Activated T-helper 17 cell treated with anti-CD3 and anti-CD28 coated beads, Interleukin-2, amount 50 U/mL, for 72 hours (primary cell): ENCODE results near the gene FAM13A. TPM values are rescaled to one million over a fixed set of nuclear protein-coding genes. Genes with fewer than 3 reads are reported as not detected.

Experiments used
- ATAC-seq: fragments of 150-1000 bp; cut with Tn5 transposase; replicated peaks from 2 replicates; pipeline ENCODE4 v1.10.0; 2021; ENCODE audit warnings: mild to moderate bottlenecking, moderate library complexity
- H3K27ac Mint-ChIP-seq: one replicate; pipeline ENCODE4 v1.8.0; 2022; ENCODE audit warnings: mixed read lengths
- H3K27me3 Mint-ChIP-seq: one replicate; pipeline ENCODE4 v1.8.0; 2022; ENCODE audit warnings: mixed read lengths
- H3K36me3 Mint-ChIP-seq: one replicate; pipeline ENCODE4 v1.8.0; 2022; ENCODE audit warnings: low read depth, mild to moderate bottlenecking, mixed read lengths
- H3K4me1 Mint-ChIP-seq: one replicate; pipeline ENCODE4 v1.8.0; 2022; ENCODE audit warnings: mixed read lengths
- H3K4me3 Mint-ChIP-seq: one replicate; pipeline ENCODE4 v1.8.0; 2022; ENCODE audit warnings: mild to moderate bottlenecking, mixed read lengths
- H3K9me3 Mint-ChIP-seq: one replicate; pipeline ENCODE4 v1.8.0; 2022; ENCODE audit warnings: mixed read lengths
- total RNA-seq, 2 donors: library from RNA; stranded (reverse); gene quantifications; one replicate each; pipeline ENCODE4 v1.2.3, GENCODE V29; 2022

FAM13A gene
- total RNA-seq, 2 donors from 2014 or later: 6.7 to 91.4 TPM

GRCh38 chr4:88729146-88729760 is 327.7 kb downstream of the FAM13A start:
- no peaks in the 10 kb centered on the region for H3K27me3 Mint-ChIP-seq
- ATAC-seq: no peak
- H3K36me3 Mint-ChIP-seq: peaks cover 97% of the 10 kb centered on the region
- no peaks in the 10 kb centered on the region for H3K4me1 Mint-ChIP-seq
- no peak overlapping the region for H3K4me3 Mint-ChIP-seq
- peak overlapping the region; percentile 43 for H3K27ac Mint-ChIP-seq
- H3K9me3 Mint-ChIP-seq: no peaks in the 10 kb centered on the region

- Mint-ChIP-seq H3K27me3 (no peaks in the 10 kb centered on the region), H3K27ac (peak overlapping the region; percentile 65), H3K9me3 (no peaks in the 10 kb centered on the region), H3K4me3 (no peak overlapping the region), H3K36me3 (peaks cover 95% of the 10 kb centered on the region), H3K4me1 (no peaks in the 10 kb centered on the region)
- peak; percentile 24 for ATAC-seq
Observed at GRCh38 chr4:88728146-88728545, 328.8 kb downstream of the FAM13A start.

GRCh38 chr4:88725986-88726385 is 331.0 kb downstream of the FAM13A start:
- H3K27ac Mint-ChIP-seq: peak overlapping the region; percentile 68

GRCh38 chr4:88725143-88725542 is 331.8 kb downstream of the FAM13A start:
- Mint-ChIP-seq H3K36me3 (peaks cover 94% of the 10 kb centered on the region), H3K27me3 (no peaks in the 10 kb centered on the region), H3K4me1 (no peaks in the 10 kb centered on the region), H3K4me3 (no peak overlapping the region), H3K27ac (no peak overlapping the region), H3K9me3 (no peaks in the 10 kb centered on the region)
- ATAC-seq: no peak

More at GRCh38 chr4:88725986-88726385, 331.0 kb downstream of the FAM13A start:
- Mint-ChIP-seq H3K9me3 (no peaks in the 10 kb centered on the region), H3K27me3 (no peaks in the 10 kb centered on the region), H3K4me3 (no peak overlapping the region), H3K4me1 (no peaks in the 10 kb centered on the region), H3K36me3 (peaks cover 94% of the 10 kb centered on the region)
- no peak for ATAC-seq

DNA sequence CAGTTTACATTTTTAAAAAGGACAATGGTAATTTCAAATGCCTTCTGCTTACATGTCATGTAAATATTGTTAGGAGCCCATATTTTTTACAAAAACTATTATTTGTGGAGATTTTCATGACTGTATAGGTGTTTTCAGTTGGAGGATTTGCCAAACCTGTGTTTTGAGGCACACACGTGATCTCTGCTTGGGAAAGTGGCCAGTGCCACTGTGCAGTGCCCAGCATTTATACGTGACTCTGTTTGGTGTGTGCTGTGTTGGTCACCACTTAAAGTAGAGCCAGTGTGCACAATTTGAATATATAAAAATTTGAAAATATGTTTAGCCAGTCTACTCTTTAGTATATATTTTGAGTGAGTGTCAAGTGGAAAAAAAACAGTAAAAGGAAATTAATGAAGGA is 332.6 kb downstream of the FAM13A start:
- H3K9me3 Mint-ChIP-seq: no peaks in the 10 kb centered on the region
- no peaks in the 10 kb centered on the region for H3K4me1 Mint-ChIP-seq
- no peak for ATAC-seq
- H3K36me3 Mint-ChIP-seq: peaks cover 94% of the 10 kb centered on the region
- no peaks in the 10 kb centered on the region for H3K27me3 Mint-ChIP-seq
- no peak overlapping the region for H3K27ac Mint-ChIP-seq
- no peak overlapping the region for H3K4me3 Mint-ChIP-seq

GRCh38 chr4:88722828-88723227 is 334.2 kb downstream of the FAM13A start:
- Mint-ChIP-seq H3K4me3 (no peak overlapping the region), H3K36me3 (peaks cover 95% of the 10 kb centered on the region), H3K27me3 (no peaks in the 10 kb centered on the region), H3K27ac (no peak overlapping the region), H3K9me3 (no peaks in the 10 kb centered on the region), H3K4me1 (no peaks in the 10 kb centered on the region)
- ATAC-seq: no peak

DNA sequence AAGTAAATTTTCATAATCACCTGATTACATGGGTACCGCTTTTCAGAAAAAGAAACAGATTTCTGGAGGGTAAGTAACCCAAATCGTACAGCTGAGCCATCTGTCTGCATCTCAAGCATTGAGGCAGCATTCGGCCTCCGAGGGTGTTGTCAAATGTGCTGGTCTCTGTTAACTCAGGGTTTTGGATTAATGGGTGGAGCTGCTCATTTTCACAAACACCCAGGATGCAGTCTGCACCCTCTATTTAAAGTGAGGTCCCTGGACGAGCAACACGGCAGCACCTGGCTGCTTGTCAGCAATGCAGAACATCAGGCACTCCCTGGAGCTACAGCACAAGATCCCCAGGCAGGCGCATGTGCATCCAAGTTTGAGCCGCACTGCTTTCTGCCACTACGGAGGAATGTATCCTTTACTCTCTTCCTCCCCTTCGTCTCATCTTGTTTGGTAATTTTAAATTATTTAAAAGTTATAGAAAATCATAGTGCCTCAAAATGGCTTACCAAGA is 334.7 kb downstream of the FAM13A start:
- Mint-ChIP-seq H3K4me3 (no peak overlapping the region), H3K27ac (no peak overlapping the region), H3K36me3 (peaks cover 95% of the 10 kb centered on the region), H3K4me1 (no peaks in the 10 kb centered on the region), H3K9me3 (peaks cover 4% of the 10 kb centered on the region), H3K27me3 (no peaks in the 10 kb centered on the region)
- no peak for ATAC-seq

DNA sequence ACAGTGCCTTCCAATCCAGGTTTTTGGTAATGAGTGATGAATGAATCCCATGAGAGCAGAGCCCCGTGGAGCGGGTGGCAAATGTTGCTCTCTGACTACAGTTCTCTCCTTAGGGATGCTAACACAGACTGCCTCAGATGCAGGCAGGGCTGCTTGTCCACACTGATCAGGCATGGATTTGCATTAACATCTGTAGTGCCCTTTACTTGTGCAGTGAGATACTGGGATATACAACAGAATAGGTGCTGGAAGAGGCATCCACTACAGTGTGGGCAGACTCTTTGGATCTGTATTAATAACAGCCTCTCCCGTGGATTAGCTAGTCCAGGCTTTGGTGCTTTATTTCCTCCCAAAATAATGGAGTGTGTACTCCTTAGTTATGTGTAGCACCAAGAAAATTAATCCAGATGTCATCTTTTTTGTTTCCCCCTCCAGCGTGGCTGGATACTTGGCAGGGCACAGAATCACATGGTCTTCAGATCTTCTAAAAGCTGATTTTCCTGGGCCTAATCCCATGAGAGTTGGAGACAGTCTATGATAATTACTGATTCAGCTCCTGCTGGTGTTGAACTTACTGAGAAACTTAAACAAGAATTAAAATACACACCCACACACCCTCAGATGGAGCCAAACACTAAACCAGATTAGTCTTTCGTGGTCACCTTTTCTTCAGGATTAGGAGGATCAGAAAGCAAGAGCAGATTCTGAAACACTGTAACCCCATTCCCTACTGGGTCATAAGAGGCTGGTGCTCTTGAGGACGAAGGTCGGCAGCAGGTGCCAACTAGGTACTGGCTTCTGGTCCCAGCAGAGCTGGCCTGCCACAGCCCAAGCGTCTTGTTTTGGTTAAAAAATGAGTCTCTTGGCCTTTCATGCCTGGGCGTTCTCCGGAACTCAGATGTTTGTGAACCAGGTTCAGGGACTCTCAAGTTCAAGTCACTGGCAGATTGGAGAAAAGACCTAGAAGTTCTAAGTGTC is 336.2 kb downstream of the FAM13A start:
- H3K27me3 Mint-ChIP-seq: no peaks in the 10 kb centered on the region
- peak overlapping the region; percentile 54 for H3K27ac Mint-ChIP-seq
- peaks cover 95% of the 10 kb centered on the region for H3K36me3 Mint-ChIP-seq
- H3K4me3 Mint-ChIP-seq: no peak overlapping the region
- no peaks in the 10 kb centered on the region for H3K4me1 Mint-ChIP-seq
- peak; percentile 20 for ATAC-seq
- H3K9me3 Mint-ChIP-seq: peaks cover 13% of the 10 kb centered on the region

DNA sequence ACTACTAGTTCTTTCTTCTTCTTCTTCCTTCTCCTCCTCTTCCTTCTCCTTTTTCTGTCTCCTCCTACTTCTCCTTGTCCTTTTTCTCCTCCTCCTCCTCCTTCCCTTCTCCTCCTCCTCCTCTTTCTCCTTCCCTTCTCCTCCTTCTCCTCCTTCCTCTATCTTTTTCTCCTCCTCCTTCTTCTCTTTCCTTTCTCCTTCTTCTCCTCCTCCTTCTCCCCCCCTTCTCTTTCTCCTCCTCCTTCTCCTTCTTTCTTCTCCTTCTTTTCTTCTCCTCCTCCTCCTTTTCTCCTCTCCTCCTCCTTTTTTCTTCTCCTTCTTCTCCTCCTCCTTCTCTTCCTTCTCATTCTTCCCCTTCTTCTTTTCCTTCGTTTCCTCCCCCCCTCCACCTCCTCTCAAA is 337.6 kb downstream of the FAM13A start:
- Mint-ChIP-seq H3K9me3 (peaks cover 13% of the 10 kb centered on the region), H3K4me3 (no peak overlapping the region), H3K36me3 (peaks cover 95% of the 10 kb centered on the region), H3K27ac (peak overlapping the region; percentile 54), H3K27me3 (no peaks in the 10 kb centered on the region), H3K4me1 (no peaks in the 10 kb centered on the region)
- no peak for ATAC-seq

GRCh38 chr4:88718098-88718497 is 338.9 kb downstream of the FAM13A start:
- H3K27me3 Mint-ChIP-seq: no peaks in the 10 kb centered on the region
- peaks cover 13% of the 10 kb centered on the region for H3K9me3 Mint-ChIP-seq
- H3K4me3 Mint-ChIP-seq: no peak overlapping the region
- H3K27ac Mint-ChIP-seq: peak overlapping the region; percentile 12
- peaks cover 98% of the 10 kb centered on the region for H3K36me3 Mint-ChIP-seq
- ATAC-seq: no peak
- no peaks in the 10 kb centered on the region for H3K4me1 Mint-ChIP-seq

DNA sequence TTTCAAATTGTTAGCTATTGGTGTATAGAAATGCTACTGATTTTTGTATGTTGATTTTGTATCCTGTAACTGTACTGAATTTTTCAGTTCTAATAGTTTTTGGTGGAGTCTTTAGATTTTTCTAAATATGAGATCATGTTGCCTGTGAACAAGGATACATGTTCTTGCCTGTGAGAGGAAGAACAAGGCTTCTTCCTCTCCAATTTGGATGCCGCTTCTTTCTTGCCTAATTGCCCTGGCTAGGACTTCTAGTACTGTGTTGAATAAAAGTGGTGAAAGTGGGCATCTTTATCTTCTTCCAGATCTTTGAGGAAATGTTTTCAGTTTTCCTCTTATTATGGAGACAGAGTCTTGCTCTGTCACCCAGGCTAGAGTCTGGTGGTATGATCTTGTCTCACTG is 343.2 kb downstream of the FAM13A start:
- Mint-ChIP-seq H3K27ac (no peak overlapping the region), H3K4me3 (no peak overlapping the region), H3K36me3 (peaks cover 99% of the 10 kb centered on the region), H3K27me3 (no peaks in the 10 kb centered on the region), H3K4me1 (peaks cover 3% of the 10 kb centered on the region), H3K9me3 (peaks cover 13% of the 10 kb centered on the region)
- no peak for ATAC-seq

DNA sequence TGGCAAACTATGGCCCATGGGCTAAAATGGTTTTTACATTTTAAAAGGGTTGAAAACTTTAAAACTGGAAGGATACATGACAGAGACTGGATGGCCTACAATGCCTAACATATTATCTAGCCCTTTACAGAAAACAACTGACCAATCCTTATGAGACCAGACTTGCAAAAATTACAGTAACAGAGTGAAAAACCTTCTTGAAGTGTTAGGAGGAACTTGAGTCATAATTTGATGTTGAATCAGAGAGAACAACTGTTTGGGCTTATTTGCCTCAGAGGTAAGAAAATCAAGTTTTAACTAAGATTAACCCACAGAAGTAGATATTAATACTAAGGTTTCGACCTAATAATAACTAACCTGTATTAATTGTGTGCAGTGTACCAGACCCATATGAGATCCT is 347.0 kb downstream of the FAM13A start:
- H3K36me3 Mint-ChIP-seq: peaks cover 97% of the 10 kb centered on the region
- H3K4me3 Mint-ChIP-seq: no peak overlapping the region
- H3K4me1 Mint-ChIP-seq: peaks cover 11% of the 10 kb centered on the region
- peak; percentile 73 for ATAC-seq
- no peaks in the 10 kb centered on the region for H3K9me3 Mint-ChIP-seq
- no peaks in the 10 kb centered on the region for H3K27me3 Mint-ChIP-seq
- peak overlapping the region; percentile 18 for H3K27ac Mint-ChIP-seq

DNA sequence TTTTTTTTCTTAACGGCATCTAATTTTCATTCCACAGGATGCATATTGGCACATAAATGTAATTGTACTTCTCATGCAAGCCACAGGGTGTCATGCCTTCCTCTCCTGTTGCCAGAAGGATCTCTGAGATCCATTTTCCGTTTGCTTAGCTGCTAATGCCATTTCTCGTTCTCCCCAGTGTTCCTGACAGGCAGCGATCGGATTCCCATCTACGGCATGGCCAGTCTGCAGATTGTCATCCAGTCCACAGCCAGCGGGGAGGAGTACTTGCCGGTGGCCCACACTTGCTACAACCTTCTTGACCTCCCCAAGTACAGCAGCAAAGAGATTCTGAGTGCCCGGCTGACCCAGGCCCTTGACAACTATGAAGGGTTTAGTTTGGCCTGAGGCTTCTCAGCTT is 350.4 kb downstream of the FAM13A start:
- Mint-ChIP-seq H3K4me1 (peaks cover 11% of the 10 kb centered on the region), H3K4me3 (no peak overlapping the region), H3K36me3 (peaks cover 97% of the 10 kb centered on the region), H3K27ac (no peak overlapping the region), H3K27me3 (no peaks in the 10 kb centered on the region), H3K9me3 (no peaks in the 10 kb centered on the region)
- no peak for ATAC-seq

DNA sequence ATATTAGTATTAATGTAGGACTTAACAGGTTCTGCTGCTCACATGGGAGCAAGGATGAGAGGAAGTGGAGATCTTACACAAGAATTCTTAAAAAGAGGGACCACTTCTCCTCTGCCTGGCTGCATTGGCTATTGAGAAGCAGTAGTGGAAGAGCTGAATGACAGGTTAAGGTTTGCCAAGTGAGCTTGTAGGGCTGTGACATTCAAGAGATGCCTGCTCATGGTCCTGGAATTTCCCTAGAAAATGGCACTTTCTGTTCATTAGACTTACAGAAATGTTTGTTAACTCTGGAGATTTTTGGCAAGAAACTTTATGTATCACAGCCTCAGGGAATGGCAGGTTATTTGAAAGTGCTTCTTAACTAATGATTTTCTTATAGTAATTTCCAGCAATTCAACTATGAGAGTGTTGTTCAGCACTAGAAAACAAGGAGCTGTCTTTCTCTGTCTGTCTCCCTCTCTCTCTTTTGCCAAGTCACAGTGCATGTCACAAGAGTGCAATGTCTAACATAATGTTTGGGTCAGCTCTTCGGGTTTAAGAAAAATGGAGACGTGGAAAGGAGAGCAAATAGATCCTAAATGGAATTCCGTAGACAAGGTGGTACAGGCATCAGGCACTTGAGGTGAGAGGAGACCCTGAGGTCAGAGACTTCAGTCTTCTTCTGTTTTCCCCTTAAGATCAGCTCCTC is 351.0 kb downstream of the FAM13A start:
- Mint-ChIP-seq H3K4me3 (no peak overlapping the region), H3K27ac (no peak overlapping the region), H3K4me1 (peaks cover 11% of the 10 kb centered on the region), H3K36me3 (peaks cover 95% of the 10 kb centered on the region), H3K27me3 (no peaks in the 10 kb centered on the region), H3K9me3 (no peaks in the 10 kb centered on the region)
- ATAC-seq: no peak
